HG03108 (cell line): ENCODE measurements around the gene GPC5.

Source experiments
- ATAC-seq: cut with Tn5 transposase; IDR thresholded peaks from one replicate; pipeline ENCODE4 v1.9.1; 2021; ENCODE audit warnings: moderate library complexity; ENCODE audit not compliant: unreplicated experiment

GPC5 gene

DNA sequence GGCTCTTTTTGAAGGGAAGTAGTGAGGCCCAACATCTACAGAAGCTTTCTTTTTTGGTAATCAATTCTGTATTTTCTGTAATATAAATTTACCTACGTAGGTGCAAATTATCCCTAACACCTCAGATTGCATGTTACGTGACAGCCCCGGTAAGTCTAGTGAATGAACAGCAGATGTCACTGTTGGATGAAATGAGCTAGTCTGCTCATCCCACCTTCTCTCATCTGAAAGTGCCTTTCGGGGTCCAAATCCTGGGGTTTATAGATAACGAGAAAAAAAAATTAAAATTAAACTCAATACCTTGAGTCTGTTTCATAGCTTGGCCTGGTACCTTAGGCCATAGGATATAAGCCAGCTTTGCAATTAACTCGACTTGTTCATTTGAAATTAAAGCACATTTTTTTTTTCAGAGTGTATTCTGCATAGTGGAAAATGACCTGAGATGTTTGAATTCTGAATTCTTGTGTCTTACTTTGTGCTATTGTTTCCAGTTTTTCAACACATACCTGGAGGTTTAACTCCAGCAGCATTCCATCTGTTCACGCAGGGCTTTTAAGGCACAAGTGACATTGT, 548.2 kb downstream of the GPC5 start:
- no peak for ATAC-seq

DNA sequence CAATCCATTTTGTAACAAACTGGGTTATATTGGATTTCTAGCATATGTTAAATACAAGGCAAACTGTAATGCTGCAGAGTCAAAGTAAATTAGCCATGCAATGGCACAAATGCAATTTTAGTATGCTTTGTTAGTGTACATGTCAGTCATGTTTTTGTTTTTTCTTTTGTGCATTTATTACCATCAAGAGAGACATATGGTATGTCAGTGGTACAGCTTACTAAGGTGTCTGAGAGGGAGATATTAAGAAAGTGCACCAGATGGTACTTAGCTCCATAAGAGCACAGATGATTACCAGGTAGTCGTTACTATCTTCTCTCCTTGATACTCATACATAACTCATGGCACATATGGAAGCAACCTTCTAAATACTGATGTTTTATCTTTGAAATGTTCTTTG, 550.3 kb downstream of the GPC5 start:
- no peak for ATAC-seq

DNA sequence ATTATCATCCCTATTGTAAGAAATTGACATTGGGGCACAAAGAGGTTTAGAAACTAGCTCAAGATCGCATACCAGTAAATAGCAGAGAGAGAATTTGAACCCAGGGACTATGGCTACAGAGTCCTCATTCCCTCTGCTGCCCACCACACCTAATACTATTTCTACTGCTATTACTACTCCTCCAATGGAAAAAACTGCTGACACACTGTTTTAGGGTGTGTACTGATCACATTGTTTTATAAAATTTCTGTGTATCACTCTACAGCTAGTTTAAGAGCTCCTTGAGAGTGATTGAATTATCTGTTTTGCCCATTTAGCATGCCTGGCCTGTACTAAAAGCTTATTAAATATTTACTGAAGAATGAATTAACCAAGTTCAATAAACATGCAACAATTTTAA, 552.4 kb downstream of the GPC5 start:
- ATAC-seq = no peak

DNA sequence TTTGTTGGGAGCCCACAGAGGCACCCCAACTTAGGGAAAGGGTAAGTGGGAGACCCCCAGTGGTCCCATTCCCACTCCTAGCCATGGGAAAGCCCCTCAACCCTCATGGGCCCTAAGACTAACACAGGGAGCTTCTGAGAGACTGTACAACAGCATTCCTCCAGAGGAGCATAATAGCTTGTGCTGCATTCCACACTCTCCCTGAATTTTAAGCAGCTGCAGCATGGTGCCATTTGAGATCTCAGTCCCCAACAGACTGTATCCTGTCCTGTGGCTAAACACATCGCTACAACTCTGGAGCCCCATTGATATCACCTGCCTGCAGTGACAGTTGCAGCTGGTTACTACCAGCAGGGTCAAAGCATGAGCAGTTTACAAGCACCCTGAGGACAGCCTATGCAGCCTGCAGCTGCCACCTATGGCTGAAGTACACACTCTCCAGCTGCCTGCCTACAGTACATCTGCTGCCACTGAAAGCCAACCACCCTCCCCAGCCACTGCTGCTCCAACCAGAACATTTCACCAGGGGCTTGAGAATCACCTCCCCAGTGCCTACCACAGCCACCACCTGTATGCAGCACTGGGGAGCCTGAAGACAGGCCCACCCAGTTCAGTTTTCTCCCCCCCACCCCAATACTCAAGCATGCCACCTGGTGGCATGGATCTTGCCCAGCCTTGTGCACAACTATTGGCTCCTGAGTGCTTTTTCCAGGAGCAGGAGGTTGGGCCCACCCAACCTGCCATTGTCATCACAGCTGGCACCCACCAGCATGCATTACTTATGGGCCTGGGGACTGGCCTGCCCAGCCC, 557.3 kb downstream of the GPC5 start:
- no peak for ATAC-seq

DNA sequence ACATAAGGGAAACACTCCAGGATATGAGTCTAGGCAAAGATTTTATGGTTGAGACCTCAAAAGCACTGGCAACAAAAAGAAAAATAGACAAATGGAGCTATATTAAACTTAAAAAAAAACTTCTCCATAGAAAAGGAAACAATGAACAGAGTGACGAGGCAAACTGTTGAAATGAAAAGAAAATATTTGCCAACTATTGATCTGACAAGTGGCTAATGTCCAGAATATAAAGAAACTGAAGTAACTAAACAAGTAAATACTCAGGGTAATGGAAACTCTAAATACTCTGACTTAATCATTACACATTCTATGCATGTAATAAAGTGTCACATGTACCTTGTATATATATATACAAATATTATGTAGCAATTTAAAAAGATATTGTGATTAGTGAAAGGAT, 562.5 kb downstream of the GPC5 start:
- no peak for ATAC-seq

DNA sequence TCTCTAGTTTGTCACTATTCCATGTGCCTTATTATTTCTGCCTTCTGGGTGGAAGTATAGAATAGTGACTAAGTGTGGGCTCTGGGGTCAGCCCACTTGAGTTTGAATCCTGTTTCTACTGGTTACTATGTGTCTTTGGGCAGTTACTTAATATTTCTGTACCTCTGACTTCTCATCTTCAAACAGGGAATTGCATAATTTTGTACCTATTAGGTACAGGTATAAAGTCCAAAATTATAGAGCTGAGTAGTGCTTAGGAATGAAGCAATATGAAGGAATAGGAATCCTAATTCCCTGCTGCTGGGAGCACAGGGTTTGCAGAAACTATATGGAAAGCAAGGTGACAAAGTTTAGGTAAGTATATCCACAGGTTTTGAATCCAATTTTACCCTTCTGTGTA, 564.5 kb downstream of the GPC5 start:
- ATAC-seq = no peak

DNA sequence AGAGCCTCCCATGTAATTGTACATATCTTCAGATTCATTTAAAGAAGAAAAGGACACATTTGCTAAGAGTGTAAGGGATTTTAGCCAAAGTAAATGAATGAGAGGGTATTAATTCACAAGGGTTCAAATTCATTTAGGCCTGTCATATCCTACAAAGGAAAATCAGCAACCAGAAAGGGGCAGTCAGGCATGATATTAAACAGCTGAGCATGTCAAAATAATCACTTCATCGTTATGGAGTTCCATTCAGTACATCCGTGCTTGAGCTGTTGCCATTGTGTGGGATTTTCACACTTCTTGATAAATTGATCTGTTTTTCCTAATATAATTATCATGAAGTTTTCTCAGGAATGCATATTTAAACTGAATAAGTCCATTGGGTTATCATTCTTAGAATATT, 567.1 kb downstream of the GPC5 start:
- ATAC-seq = no peak

DNA sequence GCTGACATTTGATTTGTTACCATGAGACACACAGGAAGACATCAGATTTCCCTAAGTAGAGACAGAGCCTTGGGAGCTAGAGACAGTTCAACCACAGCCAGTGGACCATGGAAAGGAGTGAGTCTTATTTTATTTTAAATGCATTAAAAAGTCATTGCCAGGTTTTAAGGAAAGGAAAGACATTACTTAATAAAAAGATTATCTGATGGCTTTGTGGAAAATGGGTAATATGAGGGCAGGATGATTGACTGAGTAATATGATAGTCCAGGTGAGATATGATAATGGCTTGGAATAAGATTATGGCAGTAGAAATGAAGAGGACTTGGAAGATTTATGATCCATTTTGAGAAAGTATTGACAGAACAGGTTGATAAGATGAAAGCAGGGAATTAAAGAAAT, 580.1 kb downstream of the GPC5 start:
- no peak for ATAC-seq

DNA sequence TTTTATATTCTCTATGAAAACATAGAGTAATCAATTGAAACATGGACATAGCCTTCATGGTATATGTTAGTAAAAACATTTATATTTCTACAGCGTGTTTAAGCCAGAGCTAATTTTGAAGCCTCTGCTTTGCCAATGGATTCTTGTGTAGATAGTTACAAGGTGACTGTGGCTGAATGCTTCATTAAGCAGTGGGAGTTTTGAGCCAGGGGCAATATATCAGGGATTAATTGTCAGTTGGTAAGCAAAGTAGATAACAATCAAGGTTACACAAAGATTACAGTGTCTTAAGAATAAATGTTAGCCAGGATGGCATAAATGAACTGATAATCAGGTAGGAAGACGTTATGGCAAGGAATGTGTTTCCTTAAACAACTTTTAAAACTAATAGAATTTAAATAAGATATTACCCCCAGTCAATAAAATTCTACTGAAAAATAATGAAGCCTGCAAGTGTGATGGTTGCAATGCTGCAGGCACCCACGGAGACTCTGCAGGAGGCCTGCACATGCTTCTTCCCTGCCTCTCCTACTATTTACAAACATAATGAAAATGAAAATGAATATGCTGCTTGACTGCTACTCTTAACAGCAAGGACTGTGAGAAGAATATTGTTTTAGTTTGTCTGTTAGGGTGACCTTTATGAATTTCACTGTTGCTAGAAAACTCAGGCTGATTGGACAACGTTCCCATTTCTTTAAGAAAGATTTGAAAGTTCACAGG, 588.5 kb downstream of the GPC5 start:
- no peak for ATAC-seq

DNA sequence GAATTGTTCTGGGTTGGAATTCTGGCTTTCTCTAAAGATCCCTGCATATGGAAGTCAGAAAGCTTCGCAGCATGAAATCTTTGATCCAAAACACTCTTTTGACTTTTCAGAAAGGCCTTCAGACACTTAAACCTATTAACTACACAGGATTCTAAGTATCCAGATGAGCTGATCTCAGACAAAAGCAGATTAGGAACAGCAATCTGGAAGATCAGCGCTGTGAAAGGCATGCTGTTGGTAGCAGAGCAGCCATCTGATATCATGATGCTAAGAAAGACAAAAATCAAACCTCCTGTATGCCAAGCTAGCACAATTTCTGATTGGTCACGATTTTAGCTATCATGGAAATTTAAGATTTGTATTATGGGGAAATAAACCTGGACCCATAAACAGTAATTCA, 589.9 kb downstream of the GPC5 start:
- no peak for ATAC-seq

DNA sequence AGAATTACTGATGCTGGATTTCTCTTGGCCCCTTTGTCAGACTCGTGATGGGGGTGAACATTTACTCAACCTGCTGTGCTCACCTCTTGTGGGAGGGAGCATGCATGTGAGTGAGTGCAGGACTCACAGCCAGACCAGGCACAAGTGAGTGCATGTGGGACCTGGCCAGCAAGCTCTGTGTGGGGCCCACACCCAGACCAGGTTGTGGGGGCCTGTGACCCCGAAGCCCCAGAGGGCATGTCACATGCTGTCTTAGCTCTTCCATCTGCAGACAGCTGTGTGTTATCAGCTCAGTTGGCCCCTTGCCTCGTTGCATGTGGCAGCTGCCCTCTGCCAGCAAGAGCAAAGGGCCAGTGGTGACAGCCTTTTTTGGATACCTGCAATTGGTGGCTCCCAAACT, 614.4 kb downstream of the GPC5 start:
- ATAC-seq = no peak

DNA sequence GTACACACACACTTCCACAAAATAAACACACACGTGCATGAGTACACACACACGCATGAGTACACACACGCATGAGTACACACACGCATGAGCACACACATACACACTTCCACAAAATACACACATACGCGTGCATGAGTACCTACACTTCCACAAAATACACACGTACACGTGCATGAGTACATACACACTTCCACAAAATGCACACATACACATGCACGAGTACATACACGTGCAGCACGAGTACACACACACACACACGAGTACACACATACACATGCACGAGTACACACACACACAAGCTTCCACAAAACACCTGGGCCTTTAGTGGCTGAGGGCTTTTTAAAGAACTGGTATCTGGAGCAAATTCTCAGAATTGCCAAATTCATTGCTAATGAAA, 619.3 kb downstream of the GPC5 start:
- no peak for ATAC-seq

DNA sequence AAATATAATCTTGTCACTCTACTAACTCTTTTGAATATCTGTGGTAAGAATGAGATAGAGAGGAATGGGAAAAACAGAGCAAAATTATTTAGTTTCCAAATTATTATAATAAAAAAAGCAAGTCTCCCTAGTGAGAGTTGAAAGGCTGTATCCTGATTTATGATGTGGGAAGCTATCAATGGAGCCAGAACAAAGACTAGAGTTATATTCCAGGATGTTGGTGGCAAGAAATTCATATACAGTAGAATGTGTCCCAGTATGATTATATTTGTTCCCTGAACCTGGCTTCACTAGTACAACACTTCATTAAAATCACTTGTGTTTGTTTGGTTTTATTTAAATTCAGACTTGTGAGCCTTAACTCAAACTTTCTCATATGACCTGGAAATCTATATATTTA, 630.3 kb downstream of the GPC5 start:
- no peak for ATAC-seq

DNA sequence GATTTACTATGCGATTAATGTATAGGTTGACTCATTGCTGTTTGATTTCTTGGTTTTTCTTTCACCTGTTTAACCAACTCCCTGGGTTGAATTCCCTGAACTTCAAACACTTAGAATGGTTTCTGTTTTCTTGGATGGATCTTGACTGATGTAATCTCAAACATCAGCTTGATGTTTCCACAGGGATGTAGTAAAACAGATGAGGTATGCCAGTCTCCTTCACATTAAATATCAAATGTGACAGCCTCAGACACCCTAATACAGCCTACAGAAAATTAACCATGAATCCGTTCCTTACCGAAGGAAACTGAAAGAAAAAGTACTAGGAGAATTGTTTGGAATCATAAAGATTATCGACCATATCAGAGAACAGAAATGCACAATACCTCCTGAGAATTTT, 631.2 kb downstream of the GPC5 start:
- ATAC-seq = no peak

DNA sequence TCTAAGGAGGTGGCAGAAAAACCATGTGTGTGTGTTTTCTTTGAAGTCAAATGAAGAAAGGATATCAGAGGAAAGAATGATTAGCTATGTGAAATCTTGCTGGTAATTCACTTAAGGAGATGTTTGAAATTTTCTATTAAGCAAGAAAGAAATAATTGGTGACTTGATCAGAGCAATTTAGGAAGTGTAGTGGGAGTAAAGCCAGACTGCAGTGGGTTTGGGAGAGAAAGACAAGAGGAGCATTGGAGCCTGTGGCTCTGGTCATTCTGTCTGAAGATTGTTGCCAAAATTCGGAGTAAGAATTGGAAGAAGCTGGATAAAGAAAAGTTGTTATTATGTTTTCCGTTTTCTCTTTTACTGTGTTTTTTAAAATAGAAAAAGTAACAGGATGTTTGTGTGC, 640.5 kb downstream of the GPC5 start:
- no peak for ATAC-seq

DNA sequence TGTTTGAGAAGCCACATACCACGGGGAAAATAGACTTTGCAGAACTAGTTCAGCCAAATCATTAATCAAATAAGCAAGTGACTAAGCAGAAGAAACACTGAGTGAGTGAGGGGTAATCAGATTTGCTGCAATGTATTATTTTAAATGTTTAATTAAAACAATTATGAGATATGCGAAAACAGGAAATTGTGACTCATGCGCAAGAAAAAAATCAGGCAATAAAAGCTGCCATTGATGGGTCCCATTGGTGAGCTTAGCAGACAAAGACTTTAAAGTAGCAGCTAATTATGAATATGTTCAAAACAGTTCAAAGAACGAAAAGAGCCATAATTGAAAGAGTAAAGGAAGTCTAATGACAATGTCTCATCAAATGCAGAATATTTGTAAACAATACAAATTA, 644.1 kb downstream of the GPC5 start:
- no peak for ATAC-seq

DNA sequence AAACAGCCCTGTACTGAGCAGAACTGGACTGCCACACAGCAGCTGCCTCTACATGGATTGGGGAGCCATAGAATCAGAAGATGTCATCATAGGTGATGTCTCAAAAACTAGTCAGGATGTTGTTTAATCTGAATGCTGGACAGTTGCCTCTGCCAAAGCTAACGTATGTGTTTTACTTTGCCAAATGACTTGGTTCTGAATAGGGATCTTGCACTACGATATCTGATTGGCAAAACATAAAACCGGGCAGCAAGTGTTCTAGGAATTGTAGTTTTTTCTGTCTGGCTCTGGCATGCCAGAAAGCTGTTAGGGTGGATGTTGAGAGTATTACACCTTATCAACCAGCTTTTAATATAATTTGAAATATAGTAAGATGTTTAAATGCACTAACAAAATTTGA, 645.9 kb downstream of the GPC5 start:
- no peak for ATAC-seq

DNA sequence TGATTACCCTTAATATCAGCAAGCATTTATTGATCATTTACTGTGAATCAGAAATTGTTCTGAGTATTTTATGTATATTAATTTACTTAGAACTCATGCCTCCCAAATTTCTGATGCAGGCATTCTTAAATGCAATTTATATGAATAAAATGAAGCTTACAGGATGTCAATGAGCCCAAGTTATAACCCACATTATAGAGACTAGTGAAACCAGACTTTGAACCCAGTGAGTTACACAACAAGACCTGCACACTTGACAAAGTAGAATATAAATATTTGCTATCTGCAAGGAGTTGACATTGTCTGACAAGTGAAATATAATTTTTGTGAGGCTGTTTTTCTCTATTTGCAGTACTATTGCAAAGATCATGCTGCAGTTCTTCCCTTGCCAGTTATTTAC, 656.0 kb downstream of the GPC5 start:
- no peak for ATAC-seq

DNA sequence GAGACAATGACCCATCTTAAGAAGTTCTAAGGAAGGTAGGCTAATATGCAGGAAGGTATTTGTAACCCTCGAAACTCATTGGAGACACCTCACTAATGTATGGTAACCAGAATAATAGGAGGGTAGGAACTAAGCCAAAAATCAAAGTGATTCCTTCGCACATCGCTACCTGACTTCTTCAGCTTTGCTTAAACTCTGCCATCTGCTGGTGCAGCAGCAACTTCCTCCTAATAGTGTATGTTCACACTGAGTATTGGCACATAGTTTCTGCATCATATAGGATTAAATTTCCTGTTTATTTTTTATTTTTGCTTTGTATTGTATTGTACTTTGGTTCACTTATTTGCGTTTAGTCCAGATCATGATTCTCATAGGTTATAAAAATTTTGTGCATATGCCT, 676.2 kb downstream of the GPC5 start:
- ATAC-seq = no peak

DNA sequence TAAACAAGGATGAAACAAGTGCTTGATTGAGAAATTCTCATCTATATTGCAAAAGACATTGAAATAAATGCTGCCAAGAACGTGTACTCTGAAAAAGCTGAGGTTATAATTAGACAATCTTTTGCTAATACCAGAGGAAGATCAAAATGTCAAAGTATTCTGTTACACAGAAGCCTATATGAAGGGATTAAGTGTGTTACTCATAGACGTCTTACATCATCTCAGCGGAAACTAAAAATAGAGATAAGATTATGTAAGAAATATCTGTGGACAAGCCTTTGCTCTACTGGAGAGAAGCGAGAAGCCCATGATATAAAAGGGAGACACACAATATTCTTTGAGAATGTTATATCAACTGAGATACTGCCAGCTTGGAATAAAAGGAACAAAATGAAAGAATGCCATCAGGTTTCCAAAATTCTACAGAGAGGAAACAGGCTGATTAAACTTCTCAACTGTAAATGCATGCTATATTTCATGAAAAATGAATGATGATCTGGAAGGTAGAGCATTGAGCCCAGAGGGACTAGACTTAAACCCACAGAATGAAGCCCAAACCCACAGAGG, 699.0 kb downstream of the GPC5 start:
- no peak for ATAC-seq

DNA sequence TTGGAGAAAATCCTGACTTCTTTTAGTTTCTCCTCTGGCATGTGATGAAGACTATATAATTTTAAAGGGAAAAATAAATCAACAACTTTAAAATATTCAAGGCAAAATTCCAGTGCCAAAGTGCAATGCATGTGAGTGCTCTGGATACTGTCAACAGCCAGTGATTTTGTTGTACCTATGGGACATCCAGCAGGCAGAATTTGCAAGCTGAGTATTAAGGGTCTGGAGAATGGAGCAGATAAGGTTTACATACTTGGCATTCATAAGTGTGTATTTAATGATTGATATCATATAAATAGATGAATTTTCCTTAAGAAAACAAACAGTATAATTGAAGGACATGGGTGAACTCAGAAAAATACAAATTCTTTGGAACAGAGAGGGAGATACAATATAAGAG, 703.4 kb downstream of the GPC5 start:
- no peak for ATAC-seq

DNA sequence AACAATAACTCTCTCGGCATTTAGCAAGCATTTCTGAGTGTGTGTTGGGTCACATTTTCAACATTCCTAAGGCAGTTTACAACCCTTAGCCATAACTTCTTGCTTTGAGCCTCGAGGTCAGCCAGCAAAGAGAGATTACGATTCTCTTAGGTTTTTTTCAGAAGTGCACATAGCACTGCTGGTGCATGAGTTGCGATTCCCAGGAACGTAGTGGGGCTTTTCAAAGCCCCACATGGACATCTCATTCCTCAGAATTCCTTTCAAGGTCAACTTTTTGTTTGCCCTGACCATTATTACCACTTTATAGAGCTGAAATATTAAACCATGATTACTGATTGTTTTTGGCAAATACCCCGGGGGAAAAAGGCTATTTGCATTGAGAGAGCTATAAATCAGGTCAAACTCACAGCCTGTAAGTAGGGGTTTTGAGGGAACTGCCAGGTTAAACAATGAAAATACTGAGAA, 705.3 kb downstream of the GPC5 start:
- no peak for ATAC-seq
